Activated naive CD8-positive, alpha-beta T cell (primary cell): ENCODE results near the gene EVA1A.
"Not testable (repeated sequence)": the region's sequence is repeated elsewhere in the genome, so short reads cannot be mapped to it uniquely, and the experiment has no call there.

Experiments used
- H3K27ac Mint-ChIP-seq: one replicate; pipeline ENCODE4 v1.8.0; 2021; ENCODE audit warnings: mixed read lengths
- H3K27me3 Mint-ChIP-seq: one replicate; pipeline ENCODE4 v1.8.0; 2021; ENCODE audit warnings: mixed read lengths
- H3K36me3 Mint-ChIP-seq: one replicate; pipeline ENCODE4 v1.8.0; 2021; ENCODE audit warnings: mixed read lengths
- H3K4me1 Mint-ChIP-seq: one replicate; pipeline ENCODE4 v1.8.0; 2021; ENCODE audit warnings: low read depth, mixed read lengths
- H3K4me3 Mint-ChIP-seq: one replicate; pipeline ENCODE4 v1.8.0; 2021; ENCODE audit warnings: mild to moderate bottlenecking, mixed read lengths
- H3K9me3 Mint-ChIP-seq: one replicate; pipeline ENCODE4 v1.8.0; 2021; ENCODE audit warnings: low read depth, mixed read lengths

The EVA1A gene

DNA sequence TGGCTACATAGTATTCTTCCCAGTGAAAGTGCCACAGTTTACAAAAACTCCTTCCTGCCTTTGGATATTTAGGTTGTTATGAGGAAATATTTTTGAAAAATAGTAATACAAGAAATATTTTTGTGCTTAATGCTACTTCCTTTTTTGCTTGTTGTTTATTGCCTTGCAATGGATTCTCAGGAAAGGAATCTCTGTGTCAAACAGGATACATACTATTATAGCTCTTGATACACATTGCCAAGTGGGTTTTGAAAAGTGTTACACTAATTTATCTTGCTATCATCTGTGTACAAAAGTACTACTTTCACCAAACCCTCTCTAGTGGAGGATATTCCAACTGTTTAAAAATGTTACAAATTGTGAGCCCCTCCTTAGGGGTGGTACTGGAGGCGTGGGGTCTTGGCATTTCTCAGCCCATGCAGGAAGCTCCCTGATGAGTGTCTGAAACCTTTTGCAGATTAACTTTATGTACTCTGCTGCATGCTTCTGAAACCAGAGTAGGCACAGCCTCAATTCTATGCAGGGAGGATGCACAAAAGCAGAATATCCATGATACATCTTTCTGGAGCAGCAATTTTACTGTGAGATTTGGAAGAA, 54.5 kb downstream of the EVA1A start:
- Mint-ChIP-seq H3K4me1 (no peaks in the 10 kb centered on the region), H3K4me3 (no peak overlapping the region), H3K27me3 (peaks cover 5% of the 10 kb centered on the region), H3K36me3 (no peaks in the 10 kb centered on the region), H3K9me3 (peaks cover 7% of the 10 kb centered on the region), H3K27ac (no peak overlapping the region)

DNA sequence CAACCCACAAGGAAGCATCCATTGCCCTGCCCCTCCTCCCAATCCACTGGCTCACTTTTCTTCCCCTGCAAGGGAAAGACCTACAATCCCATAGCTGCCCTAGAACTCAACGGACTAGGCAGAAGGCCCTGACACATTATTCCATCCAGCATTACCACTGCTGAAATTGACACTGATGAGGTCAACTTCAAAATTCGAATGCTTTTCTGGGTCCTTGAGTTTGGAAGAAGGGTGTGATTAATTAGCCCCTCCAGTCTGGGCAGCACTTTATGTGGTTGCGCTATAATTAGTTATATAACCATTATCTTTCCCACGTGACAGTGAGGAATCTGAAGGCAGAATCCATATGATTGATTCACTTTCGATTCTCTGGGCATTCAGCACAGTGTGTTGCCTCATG, 55.7 kb downstream of the EVA1A start:
- H3K4me3 Mint-ChIP-seq, result no peak overlapping the region
- H3K27me3 Mint-ChIP-seq, result peaks cover 5% of the 10 kb centered on the region

DNA sequence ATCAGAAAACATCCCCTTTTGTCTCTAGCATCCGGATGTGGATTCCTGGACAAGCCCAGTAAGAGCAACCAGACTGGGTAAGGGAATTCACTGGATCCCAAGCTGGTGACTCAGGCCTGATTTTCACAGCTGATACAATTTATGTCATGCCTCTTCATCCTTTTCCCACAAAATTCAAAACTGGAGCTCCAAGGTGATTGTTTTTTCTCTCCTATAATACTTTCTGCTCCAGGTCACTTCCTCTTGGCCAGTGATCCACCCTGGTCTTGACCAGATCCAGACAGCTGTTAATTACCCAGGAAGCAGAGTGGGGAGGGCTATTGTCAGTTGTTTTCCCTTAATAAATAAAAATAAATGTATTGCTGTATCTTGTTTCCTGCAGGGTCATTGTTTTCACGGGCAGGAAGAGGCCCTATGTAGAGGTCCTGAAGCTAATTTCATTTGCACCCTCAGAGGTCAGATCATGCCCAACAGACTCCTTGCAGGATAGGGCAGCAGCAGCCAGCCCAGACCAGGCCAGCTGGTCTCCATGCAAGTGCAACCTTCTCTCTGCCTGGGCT, 57.6 kb downstream of the EVA1A start:
- H3K9me3 Mint-ChIP-seq, result no peaks in the 10 kb centered on the region
- H3K27me3 Mint-ChIP-seq, result peaks cover 1% of the 10 kb centered on the region
- H3K27ac Mint-ChIP-seq, result no peak overlapping the region
- H3K36me3 Mint-ChIP-seq, result no peaks in the 10 kb centered on the region
- H3K4me3 Mint-ChIP-seq, result no peak overlapping the region
- no peaks in the 10 kb centered on the region for H3K4me1 Mint-ChIP-seq

More for the DNA sequence above, 55.7 kb downstream of the EVA1A start:
- Mint-ChIP-seq H3K9me3 (peaks cover 7% of the 10 kb centered on the region), H3K27ac (no peak overlapping the region), H3K36me3 (no peaks in the 10 kb centered on the region), H3K4me1 (no peaks in the 10 kb centered on the region)

DNA sequence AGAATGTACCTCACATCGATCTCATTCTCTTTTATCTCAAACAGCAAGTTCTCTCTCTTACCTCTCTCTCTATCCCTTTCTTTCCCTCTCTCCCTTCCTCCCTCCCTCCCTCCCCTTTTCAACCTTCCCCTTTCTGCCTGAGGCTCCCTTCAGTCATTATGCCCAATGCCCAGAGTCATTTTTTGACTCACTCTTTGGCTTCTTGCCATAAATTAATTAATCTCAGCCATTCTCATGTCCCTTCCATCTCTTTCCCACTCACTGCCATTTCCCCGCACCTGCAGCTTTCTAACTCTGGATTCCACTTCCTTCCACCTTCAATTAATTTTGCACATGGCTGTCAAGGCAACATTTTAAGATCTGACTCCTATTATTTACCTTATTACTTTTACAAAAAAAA, 60.1 kb downstream of the EVA1A start:
- Mint-ChIP-seq H3K9me3 (no peaks in the 10 kb centered on the region), H3K36me3 (no peaks in the 10 kb centered on the region), H3K4me1 (no peaks in the 10 kb centered on the region), H3K27me3 (peaks cover 1% of the 10 kb centered on the region), H3K27ac (no peak overlapping the region), H3K4me3 (no peak overlapping the region)

DNA sequence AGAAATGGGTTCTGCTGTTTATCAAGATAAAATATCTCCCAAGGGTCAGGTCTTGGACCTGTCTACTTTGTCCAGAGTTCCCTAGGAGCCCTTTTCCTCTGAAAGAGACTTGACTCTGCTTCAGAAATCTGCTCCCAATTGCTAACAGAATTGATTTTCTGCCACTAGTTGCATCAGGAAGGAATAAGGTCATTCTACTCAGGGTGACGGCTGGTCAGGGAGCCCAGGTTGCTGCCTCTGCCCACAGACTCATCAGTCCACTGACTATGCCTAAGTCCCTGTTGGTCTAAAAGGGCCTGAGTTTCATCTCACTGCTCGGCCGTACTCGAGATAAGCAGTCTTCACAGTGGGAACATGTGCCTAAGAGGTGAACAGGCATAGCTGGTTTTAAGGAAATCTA, 61.2 kb downstream of the EVA1A start:
- H3K9me3 Mint-ChIP-seq, result no peaks in the 10 kb centered on the region
- no peaks in the 10 kb centered on the region for H3K36me3 Mint-ChIP-seq
- H3K4me3 Mint-ChIP-seq, result no peak overlapping the region
- H3K27ac Mint-ChIP-seq, result no peak overlapping the region
- H3K4me1 Mint-ChIP-seq, result no peaks in the 10 kb centered on the region
- H3K27me3 Mint-ChIP-seq, result peaks cover 1% of the 10 kb centered on the region

DNA sequence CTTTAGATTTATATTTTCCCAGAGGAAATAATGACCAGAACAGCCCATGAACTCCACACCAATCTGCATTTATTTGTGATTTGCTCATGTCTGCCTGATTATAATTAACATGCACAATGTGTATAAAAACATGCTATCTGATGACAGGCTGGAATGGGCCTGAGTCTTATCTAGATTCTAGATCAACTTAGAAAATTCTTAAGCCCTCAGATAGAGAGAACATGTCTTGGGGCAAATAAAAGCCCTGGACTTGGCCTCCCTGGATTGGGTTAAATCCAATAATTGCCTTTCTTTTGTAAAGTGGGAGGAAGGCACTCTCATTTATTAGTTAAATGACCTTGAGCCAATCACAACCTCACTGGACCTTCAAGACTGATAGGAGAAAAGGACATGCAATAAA, 61.8 kb downstream of the EVA1A start:
- Mint-ChIP-seq H3K36me3 (no peaks in the 10 kb centered on the region), H3K27me3 (peaks cover 1% of the 10 kb centered on the region), H3K27ac (no peak overlapping the region), H3K4me1 (no peaks in the 10 kb centered on the region), H3K4me3 (no peak overlapping the region), H3K9me3 (no peaks in the 10 kb centered on the region)

DNA sequence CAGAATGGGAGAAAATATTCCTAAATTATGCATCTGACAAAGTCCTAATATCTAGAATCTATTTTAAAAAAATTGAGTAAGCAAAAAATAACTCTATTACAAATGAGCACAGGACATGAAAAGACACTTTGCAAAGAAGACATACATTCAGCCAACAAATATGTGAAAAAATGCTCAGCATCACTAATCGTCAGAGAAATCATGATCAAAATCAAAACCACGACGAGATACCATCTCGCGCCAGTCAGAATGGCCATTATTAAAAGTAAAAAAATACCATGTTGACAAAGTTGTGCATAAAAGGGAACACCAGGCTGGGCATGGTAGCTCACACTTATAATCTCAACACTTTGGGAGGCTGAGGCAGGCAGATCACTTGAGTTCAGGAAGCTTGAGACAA, 63.5 kb downstream of the EVA1A start:
- H3K36me3 Mint-ChIP-seq, result no peaks in the 10 kb centered on the region
- no peak overlapping the region for H3K4me3 Mint-ChIP-seq
- H3K9me3 Mint-ChIP-seq, result no peaks in the 10 kb centered on the region
- peaks cover 1% of the 10 kb centered on the region for H3K27me3 Mint-ChIP-seq
- H3K4me1 Mint-ChIP-seq, result no peaks in the 10 kb centered on the region
- no peak overlapping the region for H3K27ac Mint-ChIP-seq

DNA sequence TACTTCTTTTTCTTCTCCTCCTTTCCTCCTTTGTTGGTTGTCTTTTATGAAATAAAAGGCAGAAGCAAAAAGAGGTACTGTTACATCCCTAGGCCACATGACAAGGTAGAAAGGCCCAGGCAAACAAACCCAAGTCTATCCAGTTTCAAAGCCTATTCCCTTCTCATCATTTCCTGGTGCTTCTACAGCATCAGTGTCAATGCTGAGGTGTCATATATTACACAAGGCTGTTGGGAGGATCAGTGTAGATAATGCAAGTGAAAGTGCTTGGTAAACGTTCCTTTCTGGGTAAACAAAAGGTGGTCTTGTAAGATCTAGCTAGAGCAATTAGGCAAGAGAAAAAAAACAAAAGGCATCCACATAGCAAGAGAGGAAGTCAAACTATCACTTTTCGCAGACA, 64.9 kb downstream of the EVA1A start:
- Mint-ChIP-seq H3K27ac (no peak overlapping the region), H3K9me3 (no peaks in the 10 kb centered on the region), H3K4me1 (no peaks in the 10 kb centered on the region), H3K4me3 (no peak overlapping the region), H3K27me3 (peaks cover 1% of the 10 kb centered on the region), H3K36me3 (no peaks in the 10 kb centered on the region)

DNA sequence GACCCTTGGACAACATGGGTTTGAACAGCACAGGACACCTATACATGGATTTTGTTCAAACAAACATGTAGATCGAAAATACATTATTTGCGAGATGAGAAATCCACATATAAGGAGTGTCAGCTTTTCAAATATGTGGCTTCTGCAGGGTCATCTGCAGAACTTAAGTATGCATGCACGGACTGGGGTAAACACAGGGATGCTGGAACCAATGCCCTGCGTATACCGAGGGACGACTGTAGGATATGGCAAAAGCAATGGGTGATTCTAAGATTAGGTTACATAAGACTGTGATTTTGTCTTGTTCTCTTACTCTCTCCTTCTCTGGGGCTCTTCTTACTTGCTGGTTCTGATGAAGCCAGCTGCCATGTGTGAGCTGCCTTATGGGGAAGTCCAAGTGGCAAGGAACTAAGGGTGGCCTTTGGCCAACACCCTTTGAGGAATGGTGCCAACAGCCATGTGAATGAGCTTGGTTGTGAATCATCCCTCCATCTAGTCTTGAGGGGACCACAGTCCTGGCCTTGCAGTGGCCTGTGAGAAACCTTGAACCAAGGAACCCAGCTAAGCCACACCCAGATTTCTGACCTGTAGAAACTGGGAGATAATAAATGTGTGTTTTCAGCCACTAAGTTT, 66.5 kb downstream of the EVA1A start:
- Mint-ChIP-seq H3K27ac (no peak overlapping the region), H3K4me3 (no peak overlapping the region), H3K36me3 (no peaks in the 10 kb centered on the region), H3K4me1 (no peaks in the 10 kb centered on the region), H3K27me3 (peaks cover 1% of the 10 kb centered on the region), H3K9me3 (no peaks in the 10 kb centered on the region)

DNA sequence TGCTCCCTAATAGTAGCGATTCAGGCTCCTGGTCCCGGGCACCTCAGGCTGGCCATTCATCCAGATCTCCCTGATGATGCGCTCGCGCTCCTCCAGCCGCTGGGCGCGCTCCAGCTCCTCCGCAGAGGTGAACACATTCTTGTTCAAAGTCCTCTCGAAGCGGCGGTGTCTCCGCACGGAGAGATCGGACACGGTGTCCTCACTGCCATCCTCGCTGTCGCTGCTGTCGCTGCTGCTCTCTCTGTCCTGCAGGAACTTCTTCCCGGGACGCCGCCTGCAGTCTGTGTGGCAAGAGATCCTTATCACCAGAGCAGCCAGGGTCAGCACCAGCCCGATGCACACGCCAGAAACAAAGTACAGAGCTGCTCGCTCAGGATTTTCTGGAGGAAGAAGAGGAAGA, 67.5 kb downstream of the EVA1A start:
- Mint-ChIP-seq H3K27me3 (no peaks in the 10 kb centered on the region), H3K4me3 (no peak overlapping the region), H3K4me1 (no peaks in the 10 kb centered on the region), H3K27ac (no peak overlapping the region), H3K36me3 (no peaks in the 10 kb centered on the region), H3K9me3 (no peaks in the 10 kb centered on the region)

DNA sequence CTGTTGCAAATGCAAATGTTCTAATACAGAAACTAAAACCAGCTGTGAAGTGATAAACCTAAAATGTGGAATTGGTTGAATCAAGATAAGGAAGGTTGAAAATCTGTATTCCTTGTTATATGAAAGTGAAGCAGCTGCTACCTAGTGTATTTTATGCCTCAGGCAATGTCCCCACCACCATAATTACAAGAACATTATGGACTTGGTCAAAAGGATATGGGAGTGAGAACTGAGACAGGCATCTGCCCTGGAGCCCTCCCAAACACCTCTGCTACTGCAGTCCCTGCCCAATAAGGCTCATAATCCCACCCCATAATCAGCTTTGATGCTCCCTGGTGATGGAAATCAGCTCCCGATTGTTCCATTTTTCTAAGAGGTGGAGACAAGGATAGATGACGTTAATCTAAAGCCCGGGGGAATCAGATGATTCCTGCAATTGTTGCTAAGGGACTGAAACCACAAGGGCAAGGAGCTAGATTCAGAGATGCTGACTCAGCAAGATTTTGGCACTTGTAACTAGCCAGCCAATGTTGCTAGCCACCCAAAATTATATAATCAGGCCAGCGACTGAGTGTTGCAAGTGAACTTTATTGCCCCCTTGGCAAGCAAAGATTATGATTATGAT, 69.5 kb downstream of the EVA1A start:
- Mint-ChIP-seq H3K27ac (no peak overlapping the region), H3K4me3 (no peak overlapping the region), H3K36me3 (no peaks in the 10 kb centered on the region), H3K4me1 (no peaks in the 10 kb centered on the region), H3K27me3 (peaks cover 4% of the 10 kb centered on the region), H3K9me3 (no peaks in the 10 kb centered on the region)

DNA sequence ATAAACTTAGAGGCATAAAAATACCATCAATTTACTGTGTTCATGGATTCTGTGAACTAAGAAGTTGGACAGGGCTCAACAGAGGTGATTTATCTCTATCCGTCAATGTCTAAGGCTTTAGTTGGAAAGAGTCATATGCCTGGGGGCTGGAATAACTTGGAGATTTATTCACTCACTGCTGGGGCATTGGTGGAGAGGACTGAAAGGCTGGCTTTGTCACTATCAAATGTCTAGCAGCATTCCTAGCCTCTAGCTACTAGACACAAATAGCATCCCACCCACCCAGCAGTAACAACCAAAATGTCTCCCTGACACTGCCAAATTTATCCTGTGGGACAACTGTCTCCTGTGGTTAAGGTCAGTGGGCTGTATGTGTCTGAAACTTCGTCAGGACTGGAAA, 71.0 kb downstream of the EVA1A start:
- Mint-ChIP-seq H3K36me3 (no peaks in the 10 kb centered on the region), H3K4me1 (no peaks in the 10 kb centered on the region)

DNA sequence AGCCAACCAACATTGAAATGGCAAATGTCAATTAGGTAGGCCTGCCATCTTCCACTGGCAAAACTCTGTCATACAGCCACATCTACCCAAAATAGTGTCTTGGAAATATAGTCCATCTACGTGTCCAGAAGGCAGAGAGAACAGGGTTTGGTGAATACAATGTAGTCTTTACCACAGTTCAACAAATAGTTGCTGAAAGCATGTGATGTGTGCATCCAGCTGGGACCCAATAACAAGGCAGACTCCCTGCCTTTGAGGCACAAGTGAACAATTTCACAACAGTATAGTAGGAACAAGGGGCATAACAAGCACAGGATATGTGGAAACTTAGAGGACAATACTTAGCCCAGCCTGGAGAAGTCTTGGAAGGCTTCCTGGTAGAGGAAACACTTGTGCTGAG, 72.6 kb downstream of the EVA1A start:
- Mint-ChIP-seq H3K36me3 (no peaks in the 10 kb centered on the region), H3K9me3 (no peaks in the 10 kb centered on the region), H3K27ac (no peak overlapping the region), H3K4me3 (no peak overlapping the region), H3K4me1 (no peaks in the 10 kb centered on the region), H3K27me3 (peaks cover 7% of the 10 kb centered on the region)

More for the DNA sequence above, 71.0 kb downstream of the EVA1A start:
- H3K4me3 Mint-ChIP-seq, result no peak overlapping the region
- H3K9me3 Mint-ChIP-seq, result no peaks in the 10 kb centered on the region
- no peak overlapping the region for H3K27ac Mint-ChIP-seq
- peaks cover 4% of the 10 kb centered on the region for H3K27me3 Mint-ChIP-seq

DNA sequence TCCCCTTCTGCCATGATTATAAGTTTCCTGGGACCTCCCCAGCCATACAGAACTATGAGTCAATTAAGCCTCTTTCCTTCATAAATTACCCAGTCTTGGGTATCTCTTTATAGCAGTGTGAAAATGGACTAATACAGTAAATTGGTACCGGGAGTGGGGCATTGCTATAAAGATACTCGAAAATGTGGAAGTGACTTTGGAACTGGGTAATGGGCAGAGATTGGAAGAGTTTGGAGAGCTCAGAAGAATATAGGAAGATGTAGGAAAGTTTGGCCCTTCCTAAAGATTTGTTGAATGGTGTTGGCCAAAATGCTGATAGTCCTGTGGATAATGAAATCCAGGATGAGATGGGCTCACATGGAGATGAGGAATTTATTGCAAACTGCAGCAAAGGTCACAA, 74.0 kb downstream of the EVA1A start:
- H3K36me3 Mint-ChIP-seq, H3K27ac Mint-ChIP-seq, H3K9me3 Mint-ChIP-seq, H3K27me3 Mint-ChIP-seq, H3K4me1 Mint-ChIP-seq, H3K4me3 Mint-ChIP-seq: not testable (repeated sequence)

DNA sequence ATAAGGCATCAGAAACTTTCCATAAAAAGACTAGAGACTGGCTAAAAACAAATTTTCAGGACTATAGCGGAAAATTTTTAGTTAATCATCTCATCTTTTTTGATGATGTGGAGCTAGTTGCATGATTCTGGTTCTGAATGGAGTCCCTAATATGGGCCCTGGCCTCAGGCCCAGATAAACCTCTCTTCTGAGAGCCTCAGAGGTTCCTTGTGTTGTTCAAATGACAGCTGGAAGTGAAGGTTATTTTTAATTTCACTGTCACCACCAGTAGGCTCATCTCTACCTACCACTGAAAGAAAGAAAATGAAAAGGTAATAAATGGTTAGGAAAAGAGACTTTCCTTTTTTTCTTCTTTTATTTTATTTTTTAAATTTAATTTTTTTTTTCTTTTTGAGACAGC, 75.9 kb downstream of the EVA1A start:
- H3K36me3 Mint-ChIP-seq, result no peaks in the 10 kb centered on the region
- H3K4me3 Mint-ChIP-seq, result no peak overlapping the region
- no peaks in the 10 kb centered on the region for H3K9me3 Mint-ChIP-seq
- H3K27ac Mint-ChIP-seq, result no peak overlapping the region
- H3K4me1 Mint-ChIP-seq, result no peaks in the 10 kb centered on the region
- H3K27me3 Mint-ChIP-seq, result peaks cover 12% of the 10 kb centered on the region
